ENCODE results near the gene CTIF.

CTIF gene

DNA sequence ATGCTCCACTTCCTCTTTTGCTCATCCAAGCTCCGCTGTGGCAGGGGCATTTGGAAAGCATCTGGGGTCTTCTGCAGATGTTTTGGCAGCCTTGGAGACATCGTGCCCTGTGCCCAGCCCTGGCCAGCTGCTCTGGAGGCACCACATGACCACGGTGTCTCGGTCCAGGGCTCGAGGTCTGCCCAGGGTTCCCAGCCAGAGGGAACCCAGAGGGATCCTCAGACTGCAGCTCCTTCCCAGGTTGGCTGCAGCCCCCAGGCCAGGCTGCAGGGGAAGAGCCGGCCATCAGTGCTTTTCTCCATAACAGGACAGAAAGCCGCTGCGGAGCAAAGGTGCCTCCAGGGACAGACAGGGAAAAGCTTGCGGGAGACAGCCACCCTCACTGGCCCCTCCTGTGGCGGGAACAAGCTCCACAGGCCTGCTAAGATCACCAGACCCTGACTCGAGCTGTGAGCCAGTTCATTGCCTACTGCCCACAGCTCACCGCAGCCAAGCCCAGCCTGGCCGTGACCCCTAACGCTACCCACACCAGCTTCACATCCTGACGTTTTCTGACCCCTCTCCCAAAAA is 337.2 kb downstream of the CTIF start:
- no peak for DNase-seq (ENCODE audit: low read depth in 2 of 2, low spot score in 1 of 2)

DNA sequence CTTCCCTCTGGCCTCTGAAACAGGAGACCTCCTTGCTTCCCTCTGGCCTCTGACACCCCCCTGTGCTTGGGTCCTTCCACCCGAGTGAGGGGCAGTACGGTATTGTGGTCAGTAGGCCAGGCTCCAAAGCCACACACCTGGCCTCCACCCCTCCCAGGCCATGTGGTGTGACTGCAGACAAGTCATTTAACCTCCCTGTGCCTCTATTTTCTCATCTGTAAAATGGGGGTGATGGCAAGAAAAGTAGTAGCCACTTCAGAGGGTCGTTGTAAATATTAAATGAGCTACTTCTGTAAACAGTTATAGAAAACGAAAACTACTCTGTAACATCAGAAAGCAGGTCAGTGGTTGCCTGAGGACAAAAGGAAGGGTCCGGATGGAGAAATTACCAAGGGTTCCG is 337.8 kb downstream of the CTIF start:
- DNase-seq (ENCODE audit: low read depth in 2 of 2, low spot score in 1 of 2), result no peak

DNA sequence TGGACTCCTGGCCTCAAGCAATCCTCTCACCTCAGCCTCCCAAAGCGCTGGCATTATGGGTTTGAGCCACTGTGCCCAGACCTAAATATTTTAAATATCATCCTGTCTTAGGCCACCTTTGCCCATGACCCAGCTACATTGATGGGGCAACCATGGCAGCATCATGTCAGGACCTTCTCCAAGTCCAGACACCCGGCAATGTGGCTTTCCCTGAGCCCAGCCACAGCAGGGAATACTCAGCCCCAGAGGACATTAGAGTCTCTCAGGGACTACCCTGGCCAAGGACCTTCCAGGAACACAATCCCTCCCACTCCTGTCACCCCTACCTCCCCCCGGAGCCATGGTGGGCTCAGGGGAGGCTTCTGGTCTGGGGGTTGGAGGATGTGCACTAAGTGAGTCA is 339.1 kb downstream of the CTIF start:
- no peak for DNase-seq (ENCODE audit: low read depth in 2 of 2, low spot score in 1 of 2)

DNA sequence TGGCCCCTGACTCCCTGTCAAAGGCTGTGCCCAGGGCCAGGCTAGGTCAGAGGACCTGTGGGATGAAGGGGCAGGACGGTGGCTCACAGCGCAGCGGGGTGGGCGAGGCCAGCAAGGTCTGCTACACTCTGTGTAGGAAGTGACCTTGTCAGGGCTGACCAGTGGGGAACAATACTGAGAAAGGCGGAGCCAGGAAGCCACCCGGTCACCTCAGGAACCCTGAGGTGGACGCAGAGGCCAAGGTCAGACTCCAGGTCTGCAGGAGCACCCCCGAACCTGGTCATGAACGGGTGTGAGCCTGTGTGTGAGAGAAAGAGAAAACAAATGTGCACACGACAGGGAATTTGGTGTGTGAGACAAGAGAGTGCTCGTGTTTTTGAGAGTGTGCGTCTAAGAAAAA is 339.6 kb downstream of the CTIF start:
- no peak for DNase-seq (ENCODE audit: low read depth in 2 of 2, low spot score in 1 of 2)

DNA sequence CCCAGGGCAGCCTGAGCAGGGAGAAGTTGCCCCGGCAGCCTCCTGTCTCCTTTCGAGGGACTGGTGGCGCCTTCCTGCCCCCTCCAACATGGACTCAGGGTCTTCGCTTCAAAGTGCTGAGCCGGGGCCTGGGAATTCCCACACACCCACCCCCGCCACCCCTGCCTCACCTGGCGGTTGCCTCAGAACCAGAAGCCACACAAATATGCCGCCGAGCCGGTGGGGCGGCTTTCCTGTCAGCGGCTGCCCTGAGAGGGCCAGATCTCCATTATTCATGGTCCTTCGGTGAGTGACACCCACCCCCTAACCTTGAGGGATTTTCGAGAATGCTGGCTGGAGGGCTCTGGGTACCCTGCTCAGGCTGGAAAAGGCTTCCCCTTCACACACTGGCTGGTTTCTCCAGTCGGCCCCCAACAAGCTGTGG is 340.2 kb downstream of the CTIF start:
- DNase-seq (ENCODE audit: low read depth in 2 of 2, low spot score in 1 of 2), result no peak

DNA sequence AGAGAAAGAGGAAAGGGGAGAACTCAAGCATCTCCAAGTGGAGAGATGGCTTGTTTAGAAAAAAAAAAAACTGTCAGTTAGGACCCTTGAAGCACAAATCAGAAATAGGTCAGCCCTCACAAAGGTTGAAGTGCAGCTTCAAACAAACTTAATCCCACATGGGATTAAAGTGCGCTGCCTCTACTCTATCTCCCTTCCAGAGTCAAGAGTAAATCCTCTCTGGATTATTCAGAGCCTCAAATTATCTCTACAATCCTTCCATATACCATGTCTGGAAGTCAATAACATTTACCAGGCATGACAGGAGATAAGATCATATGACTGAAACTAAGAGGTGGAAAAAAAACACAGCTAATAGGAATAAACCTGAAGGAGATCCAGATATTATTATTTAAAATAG is 342.1 kb downstream of the CTIF start:
- no peak for DNase-seq (ENCODE audit: low read depth in 2 of 2, low spot score in 1 of 2)

DNA sequence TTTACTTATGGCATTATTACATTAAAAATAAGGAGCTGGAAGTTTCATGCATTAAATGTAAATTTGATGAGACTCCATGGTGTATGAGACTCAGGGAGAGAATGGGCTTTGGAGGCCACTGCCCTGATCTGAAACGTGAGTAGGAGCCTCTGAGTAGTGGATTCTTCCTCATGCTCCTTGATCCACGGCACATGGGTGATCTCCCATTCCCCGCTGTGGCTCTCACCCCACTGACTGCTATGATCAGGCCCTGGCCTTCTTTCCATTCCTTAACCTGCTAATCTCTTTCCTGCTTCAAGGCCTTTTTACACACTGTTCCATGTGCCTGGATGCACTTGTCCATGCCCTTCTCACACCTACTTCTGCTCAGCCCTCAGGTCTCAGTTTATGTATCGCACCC is 343.5 kb downstream of the CTIF start:
- no peak for DNase-seq (ENCODE audit: low read depth in 2 of 2, low spot score in 1 of 2)

DNA sequence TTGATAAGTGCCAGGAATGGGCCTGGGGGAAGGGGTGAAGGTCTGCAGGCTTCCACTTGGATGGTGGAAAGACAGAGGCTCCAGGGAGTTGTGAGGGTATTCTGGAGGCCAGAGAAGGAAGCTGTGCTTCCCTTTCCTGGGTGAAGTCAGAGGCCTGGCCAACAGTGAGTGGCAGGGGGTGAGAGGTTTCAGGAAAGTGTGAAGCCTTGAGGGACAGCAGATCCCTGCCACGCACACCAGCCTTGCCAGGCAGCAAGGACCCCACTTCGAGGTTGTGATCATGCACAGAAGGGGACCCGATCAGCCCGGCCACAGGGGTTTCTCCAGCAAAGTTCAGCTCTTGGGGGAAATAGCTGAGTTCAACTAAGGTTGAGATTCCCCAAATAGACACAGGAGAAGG is 345.5 kb downstream of the CTIF start:
- no peak for DNase-seq (ENCODE audit: low read depth in 2 of 2, low spot score in 1 of 2)

DNA sequence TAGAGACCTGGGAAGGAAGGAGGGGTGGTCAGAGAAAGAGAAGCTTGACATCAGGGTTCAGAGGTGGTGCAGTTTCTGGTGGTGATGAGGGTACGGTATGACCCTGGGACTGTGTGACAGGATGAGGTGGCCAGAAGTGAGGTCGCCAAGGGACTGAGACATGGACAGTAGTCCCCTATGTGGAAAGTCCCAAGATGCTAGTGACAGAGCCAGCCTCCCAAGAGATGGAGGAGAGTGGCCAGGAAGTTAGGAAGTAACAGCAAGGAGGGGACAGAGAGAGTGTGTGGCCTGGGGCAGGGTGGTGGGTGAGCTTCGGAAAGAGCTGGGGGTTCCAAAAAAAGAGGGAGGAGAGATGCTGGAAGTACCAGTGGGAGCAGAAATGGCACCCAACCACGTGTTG is 345.9 kb downstream of the CTIF start:
- no peak for DNase-seq (ENCODE audit: low read depth in 2 of 2, low spot score in 1 of 2)

DNA sequence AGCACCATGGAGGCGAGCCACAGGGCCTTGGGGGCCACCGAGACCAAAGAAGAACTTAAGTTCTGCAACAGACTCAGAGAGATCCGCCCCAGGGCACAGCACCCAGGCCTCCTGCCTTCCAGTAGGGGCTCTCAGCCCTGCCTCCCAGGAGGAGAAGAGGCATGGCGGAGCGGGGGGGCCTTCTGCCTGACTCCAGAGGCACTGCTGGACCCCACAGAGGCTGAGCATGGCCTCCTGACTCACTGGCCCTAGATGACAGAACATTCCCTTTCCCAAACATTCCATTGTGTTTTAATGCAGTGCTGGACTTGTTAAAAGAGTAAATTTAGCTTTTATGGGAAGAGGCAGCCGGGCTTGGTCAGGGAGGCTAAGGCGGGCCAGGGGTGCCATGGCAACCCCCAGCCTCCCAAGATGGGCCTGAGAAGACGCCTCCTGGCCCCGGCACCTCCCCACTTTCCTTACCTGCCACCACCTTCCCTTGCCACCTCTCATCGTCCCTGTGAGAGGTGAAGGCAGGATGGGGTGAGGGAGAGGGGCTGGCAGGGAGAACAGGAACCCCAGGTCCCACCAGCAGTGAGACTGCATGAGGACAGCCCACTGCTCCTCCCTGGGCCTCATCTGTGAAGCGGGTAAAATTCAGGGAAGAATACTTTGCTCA is 346.6 kb downstream of the CTIF start:
- no peak for DNase-seq (ENCODE audit: low read depth in 2 of 2, low spot score in 1 of 2)

DNA sequence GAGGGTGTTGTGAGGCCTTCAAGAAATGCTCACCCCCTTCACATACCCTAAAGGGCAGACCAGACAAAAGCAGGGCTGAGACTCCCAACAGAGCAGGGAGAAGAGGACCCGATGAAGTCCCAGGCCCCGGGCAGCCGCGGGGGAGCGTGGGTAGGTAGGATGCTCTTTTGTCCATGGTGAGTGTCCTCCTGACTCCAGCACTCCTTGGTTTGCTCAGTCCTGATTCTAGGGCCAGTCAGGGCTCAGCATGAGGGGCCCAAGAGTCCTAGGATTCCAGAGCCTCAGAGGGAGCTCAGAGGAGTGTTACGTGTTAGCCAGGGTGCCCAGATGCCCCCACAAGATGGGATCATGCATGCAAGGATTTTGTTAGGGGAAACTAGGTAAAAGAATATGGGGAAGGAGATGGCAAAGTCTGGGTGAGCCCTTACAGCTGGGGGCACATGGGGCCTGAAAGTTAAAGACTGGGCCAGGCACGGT is 347.1 kb downstream of the CTIF start:
- DNase-seq (ENCODE audit: low read depth in 2 of 2, low spot score in 1 of 2), result no peak

DNA sequence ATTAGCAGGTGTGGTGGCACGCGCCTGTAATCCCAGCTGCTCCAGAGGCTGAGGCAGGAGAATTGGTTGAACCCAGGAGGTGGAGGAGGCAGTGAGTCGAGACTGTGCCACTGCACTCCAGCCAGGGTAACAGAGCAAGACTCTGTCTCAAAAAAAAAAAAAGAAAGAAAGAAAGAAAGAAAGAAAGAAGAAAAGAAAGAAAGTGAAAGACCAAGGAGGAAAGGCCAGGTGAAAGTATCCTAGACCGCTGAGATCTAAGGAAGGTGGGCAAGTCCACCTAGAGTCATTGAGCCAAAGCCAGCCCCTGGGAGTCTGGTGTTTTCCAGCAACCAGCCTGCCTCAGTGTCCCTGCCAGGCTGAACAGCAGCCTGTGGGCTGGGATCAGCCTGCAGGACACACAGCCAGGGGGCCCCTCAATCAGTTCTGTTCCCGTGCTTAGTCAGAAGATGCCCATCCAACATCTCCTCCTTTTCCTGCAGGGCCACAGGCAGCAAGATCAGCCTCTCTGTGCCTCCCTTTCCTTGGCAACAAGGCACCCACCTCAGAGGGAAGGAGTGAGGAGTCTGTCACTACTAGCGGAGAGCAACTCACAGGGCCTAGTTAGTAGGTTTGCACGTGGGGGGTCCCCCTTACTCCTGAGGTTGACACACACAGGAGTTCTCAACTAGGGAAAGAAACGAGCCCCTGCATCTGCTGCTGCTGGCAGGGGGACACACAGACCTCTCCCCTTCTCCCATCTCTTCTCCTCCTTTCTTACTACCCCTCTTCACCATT is 347.9 kb downstream of the CTIF start:
- DNase-seq (ENCODE audit: low read depth in 2 of 2, low spot score in 1 of 2), result no peak

DNA sequence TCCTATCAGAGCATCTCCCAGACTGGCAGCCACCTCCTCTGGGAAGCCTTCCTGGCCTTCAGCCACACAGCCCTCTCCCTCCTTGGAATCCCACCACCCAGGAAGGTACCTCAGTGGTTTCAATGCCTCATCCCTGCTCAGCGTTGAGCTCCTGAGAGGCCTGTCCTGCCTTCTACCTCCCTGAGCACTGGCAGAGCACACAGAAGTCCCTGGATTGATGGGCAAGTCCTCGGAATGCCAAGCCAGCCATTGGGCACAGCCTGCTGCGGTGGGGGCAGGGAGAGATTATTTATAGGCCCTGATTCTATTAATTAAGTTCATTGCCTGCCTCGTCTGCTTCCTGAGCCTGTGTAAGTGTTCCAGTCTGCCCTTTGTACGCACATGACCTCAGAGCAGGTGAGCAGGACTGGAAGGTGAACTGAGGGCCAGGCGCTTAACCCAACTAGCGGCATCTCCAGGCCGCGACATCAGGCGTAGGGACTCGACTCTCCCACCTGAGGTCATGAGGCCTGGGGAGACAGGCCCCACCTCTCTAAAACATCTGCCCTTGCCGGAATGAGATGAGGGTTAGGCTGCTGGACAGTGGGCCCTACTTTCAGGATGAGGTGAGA is 348.6 kb downstream of the CTIF start:
- no peak for DNase-seq (ENCODE audit: low read depth in 2 of 2, low spot score in 1 of 2)

DNA sequence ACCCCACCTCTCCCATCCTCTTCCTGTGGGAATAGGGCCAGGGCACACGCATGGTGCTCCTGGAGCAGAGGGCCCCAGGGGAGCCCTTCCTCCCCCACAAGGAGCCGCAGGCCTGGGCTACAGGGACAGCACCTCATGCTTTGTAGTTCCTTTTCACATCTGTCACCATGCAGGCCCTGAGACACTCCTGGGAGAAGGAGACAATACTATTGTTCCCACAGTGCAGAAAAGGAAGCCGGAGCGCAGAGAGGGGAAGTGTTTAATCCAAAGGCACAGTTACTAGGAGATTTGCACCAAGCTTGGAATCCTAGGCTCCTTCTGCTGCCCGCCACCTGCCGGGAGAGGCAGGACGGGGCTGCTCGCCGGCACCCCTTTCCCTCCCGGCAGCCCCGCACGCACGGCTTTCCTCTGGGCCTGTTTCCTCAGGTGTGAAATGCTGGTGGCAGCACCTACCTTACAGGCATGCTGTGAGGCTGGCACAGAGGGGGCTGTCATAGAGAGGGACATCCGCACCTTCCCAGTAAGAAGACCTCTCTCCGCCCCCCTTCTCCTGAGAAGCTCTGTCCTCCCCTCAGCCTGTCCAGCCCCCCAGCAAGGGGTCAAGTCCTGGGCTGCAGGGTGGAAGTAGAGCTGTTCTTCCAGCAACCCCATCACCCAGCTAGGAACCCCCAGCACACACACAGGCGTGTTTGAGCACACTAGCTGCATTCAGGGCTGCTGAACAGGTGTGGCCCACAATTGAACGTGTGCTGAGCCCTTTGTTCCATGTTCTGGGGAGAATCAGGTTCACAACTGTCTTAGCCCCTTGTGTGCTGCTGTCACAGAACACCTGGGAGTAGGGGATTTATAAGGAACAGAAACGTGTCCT is 349.3 kb downstream of the CTIF start:
- DNase-seq (ENCODE audit: low read depth in 2 of 2, low spot score in 1 of 2), result no peak

DNA sequence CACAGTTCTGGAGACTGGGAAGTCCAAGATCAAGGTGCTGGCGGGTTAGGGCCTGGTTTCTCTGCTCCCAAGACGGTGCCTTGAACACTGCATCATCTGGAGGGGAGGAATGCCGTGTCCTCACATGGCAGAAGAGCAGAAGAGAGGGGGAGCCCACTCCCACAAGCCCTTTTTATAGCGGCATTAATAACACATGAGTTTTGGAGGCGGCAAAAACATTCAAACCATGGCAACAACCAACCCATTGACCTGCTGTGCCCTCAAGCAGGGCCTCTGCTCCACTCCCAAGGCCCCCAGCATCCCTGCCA is 349.9 kb downstream of the CTIF start:
- DNase-seq (ENCODE audit: low read depth in 2 of 2, low spot score in 1 of 2), result no peak

DNA sequence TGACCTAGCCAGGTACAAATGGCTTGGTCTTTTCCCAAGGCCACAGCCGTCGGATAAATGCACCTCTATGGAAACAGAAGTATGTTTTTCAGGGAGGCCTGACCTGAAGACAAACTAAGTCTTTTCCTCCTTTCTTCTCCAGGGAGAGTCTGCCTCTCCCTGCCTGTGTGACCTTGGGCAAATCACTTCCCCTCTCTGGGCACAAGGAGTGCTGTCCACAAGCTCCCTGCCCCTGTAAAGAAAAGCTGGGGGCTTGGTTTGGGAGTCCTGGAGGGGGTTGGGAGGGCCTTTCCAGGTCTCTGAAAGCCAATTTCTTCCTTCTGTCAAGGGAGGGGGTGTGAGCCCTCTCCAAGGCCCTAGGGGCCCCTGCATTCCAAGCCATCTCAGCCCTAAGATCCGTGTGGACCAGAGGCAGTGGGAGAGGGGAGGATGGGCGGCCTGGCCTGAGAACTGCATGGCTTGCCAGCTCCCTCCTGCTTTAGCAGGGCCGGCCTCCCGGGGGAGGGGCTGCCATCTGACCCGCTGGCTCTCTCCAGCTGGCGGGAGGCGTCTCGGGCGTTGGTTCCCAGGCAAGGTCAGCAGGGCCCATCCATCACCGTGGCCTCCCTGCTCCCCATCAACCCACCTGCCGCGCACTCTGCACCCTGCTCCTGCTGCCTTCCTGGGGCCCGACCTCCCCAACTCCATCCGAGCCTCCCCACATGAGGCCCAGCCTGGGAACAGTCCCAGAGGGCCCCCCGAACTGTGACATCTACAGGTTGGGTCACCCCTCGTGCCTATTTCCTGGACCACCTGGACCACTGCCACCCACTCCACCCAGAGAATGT is 350.5 kb downstream of the CTIF start:
- DNase-seq (ENCODE audit: low read depth in 2 of 2, low spot score in 1 of 2), result no peak

DNA sequence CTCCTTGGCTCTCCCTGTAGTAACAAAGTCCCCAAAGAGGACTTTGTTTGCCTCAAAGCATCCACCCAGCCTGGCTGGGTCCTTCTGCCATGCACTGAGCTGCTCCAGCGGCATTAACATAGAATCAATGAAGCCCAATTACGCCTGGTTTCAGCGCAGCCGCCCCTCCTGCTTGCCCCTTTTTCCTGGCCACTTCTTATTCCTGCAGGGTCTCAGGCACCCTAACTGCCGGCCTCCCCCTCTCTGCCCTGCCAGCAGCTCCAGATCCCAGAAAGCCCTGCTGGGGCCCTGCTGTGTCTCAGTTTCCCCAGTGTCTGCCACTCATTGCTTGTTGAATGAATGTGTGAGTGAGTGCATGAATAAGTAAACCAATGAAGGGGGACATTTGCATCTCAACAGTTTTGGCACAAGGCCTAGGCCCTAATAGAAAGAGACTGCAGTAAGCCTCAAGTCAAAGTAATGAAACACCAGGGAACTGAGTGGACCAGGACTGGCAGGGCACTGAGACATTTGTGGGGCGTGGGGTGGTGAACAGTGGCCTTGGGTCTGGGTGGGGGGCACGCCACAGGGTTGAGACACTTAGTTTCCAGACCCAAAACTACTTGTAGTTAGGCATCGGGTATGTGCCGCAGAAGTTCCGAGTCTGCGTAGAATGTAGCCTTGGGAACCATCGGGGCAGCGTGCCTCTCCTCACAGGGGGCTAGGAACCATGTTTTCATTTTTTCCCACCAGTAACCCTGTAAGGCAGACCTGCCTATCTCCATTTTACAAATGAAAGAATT is 351.3 kb downstream of the CTIF start:
- DNase-seq (ENCODE audit: low read depth in 2 of 2, low spot score in 1 of 2), result no peak

DNA sequence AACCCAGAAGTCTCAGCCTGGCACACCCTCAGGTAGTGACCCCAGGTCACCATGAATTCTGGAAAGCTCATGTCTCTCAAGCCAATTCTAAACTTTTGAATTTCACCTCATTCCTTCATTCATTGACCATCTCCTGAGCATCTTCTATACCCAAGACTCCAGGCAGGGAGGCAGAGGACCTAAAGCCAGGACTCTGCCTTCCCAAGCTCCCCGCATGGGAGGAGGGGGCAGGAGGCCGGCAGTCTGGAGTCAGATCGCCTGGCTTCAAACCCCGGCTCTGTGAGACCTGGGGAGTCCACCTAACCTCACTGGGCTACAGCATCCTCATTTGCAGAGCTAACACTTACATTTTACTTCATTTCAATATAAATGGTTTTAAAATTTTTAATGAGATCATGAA is 352.9 kb downstream of the CTIF start:
- DNase-seq (ENCODE audit: low read depth in 2 of 2, low spot score in 1 of 2), result no peak

DNA sequence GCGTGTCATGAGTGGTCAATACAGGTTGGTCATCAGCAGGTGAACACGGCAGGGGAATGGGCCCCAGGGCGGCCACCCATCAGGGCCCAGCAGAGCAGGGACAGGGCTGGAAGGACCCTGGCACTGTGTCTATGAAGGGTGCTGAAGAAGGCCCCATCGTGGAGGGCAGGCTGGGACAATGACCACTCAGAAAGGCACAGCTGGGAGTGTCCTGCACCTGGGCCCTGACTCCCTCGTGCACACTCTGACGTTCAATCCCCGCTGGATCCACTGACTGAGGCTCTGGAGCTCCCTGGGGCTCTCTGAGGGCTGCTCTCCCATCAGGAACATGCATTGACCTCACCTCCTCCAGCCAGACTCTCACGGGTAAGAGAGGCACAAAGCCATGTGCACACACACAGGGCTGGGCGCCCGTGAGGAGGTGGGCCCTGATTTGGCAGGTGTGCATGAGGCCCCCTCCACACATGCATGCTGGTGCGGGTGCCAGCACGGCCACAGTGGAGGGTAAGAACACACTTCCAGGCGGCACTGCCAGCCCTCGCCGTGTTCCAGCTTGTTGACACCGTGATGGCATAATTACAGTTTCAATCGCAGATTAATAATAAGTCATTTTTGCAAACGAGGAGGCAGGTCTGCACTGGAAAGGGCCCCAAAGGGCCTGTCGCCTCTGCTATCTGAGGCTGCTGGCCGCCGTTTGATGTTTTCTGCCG is 353.5 kb downstream of the CTIF start:
- DNase-seq (ENCODE audit: low read depth in 2 of 2, low spot score in 1 of 2), result no peak
